HG03521 (cell line): ENCODE measurements around the gene ARHGAP31.

Experiments
- ATAC-seq: cut with Tn5 transposase; IDR thresholded peaks from one replicate; pipeline ENCODE4 v1.9.1; 2021; ENCODE audit warnings: mild to moderate bottlenecking, moderate library complexity; ENCODE audit not compliant: unreplicated experiment

The ARHGAP31 gene

GRCh38 chr3:119428538-119428937 is 134.4 kb downstream of the ARHGAP31 start:
- ATAC-seq: no peak

- ATAC-seq: no peak
Measured at GRCh38 chr3:119433613-119434325, 139.6 kb downstream of the ARHGAP31 start.

- ATAC-seq: no peak
Measured at GRCh38 chr3:119434703-119435102, 140.5 kb downstream of the ARHGAP31 start.

GRCh38 chr3:119436977-119437376 is 142.8 kb downstream of the ARHGAP31 start:
- ATAC-seq: no peak

GRCh38 chr3:119437691-119438258 is 143.6 kb downstream of the ARHGAP31 start:
- no peak for ATAC-seq

DNA sequence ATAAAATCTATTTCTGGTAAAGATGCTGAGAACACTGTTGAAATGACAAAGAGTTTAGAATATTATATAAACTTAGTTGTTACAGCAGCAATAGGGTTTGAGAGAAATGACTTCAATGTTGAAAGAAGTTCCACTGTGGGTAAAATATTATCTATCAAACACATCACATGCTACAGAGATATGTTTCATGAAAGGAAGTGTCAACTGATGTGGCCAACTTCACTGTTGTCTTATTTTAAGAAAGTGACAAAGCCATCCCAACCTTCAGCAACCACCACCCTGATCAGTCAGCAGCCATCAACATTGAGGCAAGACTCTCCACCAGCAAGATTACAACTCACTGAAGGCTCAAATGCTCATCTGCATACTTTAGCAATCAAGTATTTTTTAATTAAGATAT is 149.0 kb downstream of the ARHGAP31 start:
- ATAC-seq: no peak

- ATAC-seq: no peak
Measured at GRCh38 chr3:119444590-119444989, 150.4 kb downstream of the ARHGAP31 start.

DNA sequence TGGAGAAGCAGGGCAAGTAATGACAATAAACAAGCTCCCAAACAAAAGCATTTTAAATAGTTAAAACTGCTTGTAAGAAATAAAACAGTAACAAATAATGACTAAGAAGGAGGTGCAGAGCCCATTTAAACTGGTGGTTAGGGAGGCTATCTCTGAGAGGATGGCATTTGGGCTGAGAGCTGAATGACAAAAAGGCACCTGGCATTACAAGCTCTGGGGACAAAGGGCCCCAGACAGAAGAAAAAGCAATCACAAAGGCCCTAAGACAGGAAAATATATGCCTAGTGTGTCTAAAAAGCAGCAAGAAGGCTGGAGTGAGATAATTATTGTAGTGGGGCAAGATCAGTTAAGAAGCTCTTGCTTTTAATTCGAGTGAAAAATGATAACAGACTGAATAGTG is 159.6 kb downstream of the ARHGAP31 start:
- no peak for ATAC-seq

- ATAC-seq: no peak
Measured at GRCh38 chr3:119456469-119456868, 162.3 kb downstream of the ARHGAP31 start.

DNA sequence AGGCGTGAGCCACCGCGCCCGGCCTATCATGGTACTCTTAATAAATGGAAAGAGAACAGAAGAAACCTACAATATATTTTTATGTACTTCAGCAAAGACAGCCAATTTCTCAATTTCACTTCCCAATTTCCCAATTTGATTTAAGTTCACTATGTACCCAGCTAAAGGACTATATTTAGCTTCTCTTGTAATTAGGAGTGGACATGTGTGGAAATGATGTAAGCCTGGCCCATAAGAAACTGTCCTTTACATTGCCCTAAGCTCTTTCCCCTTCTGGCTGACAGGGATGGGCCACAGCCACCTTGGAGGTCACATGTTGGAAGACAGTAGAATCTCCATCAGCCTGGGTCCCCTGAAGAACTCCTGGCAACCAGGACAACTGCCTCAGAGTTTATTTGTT is 163.1 kb downstream of the ARHGAP31 start:
- ATAC-seq: no peak

DNA sequence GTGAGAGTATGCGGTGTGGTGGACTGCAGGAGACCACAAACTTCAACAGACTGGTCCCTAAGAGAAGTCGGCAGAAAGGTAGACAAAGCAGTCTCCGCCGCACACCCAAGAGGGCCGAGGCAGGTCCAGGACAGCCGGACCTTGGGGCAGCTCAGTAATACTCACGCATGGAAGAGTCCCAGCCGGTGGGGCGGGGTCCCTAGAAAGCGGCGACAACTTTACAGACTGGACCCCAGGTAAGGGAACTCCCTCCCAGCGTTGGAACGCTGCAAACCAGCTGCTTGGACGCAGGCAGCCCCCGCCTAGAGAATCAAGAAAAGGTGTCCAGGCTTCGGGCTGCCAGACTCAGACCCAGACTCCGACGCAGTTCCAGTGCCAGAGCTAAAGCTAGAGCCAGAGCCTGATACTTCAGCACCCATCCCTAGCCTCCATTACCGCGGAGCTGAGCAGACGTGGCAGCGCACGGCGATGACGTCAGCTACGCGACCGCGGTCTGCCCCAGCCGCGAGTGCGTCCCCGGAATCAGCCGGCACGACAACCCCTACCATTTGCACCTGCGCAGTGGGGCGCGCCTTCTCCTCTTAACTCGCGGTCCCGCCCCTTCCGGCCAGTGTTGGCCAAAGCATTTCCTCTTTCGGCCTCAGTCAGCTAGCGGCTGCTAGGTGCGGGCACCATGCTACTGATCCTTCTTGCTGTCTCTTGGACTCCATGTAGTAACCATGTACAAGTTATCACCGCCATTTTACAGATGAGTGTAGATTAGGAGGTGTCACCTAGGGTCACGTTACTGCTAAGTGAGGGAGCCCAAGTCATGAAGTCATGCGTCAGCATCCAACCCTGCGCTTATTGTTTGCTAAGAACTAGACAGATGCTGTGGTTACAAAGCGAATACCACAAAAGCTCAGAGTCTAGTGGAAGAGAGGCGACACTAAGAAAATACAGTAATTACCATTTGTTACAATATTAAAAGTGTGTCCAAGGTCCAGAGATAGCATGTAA is 169.3 kb downstream of the ARHGAP31 start, which contains the start of gene TMEM39A:
Gene TMEM39A, minus strand, starts transcription at position 445 of the 999 bp plus-strand sequence. CDS start 1,541 bp downstream, outside the sequence.
- peak; percentile 91 for ATAC-seq

DNA sequence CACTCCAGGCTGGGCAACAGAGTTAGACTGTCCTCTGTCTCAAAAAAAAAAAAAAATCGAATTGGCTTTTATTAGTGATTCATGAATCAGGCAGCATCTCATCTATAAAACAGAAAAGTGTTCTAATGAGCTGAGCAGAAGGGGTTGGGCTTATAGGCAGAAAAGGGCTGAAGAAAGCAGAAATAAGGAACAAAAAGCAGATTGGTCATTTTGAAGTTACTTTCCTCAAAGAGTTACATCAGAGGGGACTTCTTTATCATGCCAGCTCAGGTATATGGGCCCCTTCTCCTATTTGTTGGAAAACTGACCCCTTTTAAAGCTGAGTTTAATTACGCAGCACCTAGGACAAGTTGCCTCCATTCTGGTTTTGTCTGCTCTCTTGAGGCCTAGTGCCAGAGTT is 173.9 kb downstream of the ARHGAP31 start:
- ATAC-seq: no peak

GRCh38 chr3:119469418-119470189 is 175.4 kb downstream of the ARHGAP31 start:
- ATAC-seq: no peak
